Measurements from ENCODE around the gene SUGT1.
"Not testable (repeated sequence)": the region's sequence is repeated elsewhere in the genome, so short reads cannot be mapped to it uniquely, and the experiment has no call there.

The SUGT1 gene

DNA sequence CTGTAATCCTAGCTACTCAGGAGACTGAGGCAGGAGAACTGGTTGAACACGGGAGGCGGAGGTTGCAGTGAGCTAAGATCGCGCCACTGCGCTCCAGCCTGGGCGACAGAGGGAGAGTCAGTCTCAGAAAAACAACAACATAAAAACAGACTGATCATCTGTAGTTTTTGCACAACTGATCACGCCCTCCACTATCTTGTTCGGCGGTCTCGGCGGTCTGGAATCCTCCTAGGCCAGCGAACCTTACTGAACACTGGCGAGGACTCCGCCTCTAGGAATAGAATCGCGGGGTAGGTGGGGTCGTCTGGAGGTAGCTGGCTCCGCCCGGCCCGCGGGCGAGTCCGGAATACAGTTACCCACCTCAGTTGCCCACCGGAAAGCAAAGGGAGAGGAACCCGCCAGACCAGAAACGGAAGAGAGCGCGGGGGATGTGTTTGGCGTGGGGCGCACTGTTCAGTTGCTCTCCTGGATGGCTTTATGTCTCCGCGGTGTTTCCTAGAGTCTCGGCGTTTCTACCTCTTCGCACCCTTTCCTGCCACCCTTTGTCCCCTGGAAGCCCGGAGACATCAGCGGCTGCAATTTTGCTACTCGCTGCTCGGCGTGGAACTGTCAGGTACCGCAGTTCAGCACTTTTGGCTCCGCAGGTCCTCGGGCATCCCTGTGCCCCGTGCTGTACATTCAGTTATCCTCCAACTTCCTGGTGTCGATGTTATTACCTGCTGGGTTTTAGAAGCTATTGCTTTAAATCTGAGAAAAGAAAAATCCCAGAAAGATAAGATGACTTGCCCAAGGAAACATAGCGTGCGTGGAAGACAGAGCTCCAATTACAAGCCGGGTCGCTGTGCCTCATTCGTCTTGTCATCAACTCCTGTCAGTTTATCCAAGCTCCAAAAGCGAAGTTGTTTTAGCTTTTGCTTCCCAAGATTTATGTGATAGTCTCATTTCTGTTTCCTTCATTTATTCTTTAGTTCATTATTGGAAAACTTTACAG lies 35.3 kb upstream of the SUGT1 start:
- peak overlapping the region; percentile 84 for H3K27ac ChIP-seq (ENCODE audit: low read length)
- peak; percentile 98 for ATAC-seq (ENCODE audit: insufficient read depth, low read depth)

DNA sequence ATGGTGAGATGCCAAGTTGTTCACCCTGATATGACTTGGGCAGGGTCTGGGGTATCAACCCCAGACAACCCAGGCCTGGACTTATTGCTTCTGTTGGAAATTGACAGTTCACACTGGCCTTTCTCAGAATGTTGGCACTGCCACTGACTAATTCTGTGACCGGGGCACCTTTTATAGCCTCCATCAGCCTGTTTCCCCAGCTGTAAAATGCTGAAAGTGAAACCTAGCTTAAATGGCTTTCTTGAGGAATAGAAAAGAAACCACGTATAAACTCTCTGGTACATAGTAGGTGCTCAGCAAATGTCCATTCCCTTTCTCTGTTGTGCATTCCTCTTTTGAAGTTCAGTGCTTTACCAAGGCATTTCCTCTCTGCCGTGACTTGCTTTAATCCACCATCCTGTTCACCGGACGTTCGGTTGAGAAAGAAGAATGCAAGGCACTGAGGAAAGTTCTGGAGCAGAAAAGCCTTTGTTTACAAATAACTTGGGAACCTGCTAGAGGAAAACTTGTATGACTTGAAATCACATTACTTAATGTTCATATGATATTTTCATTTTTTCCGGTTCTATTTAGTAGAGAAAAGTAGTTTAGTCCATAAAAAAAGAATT lies 21.4 kb upstream of the SUGT1 start:
- not testable (repeated sequence) for DNase-seq; H3K27me3 ChIP-seq (ENCODE audit: insufficient read depth, low read length, poor library complexity); H3K79me2 ChIP-seq (ENCODE audit: insufficient read depth, low read length); H2AFZ ChIP-seq (ENCODE audit: low read depth, low read length); H3K4me1 ChIP-seq (ENCODE audit: insufficient read depth, low read length); H3K27ac ChIP-seq (ENCODE audit: low read length); ATAC-seq (ENCODE audit: insufficient read depth, low read depth); H4K20me1 ChIP-seq (ENCODE audit: insufficient read depth, low read length); H3K4me2 ChIP-seq (ENCODE audit: insufficient read depth, low read length); H3K4me3 ChIP-seq (ENCODE audit: low read depth in 1 of 2, low read length in 2 of 2); H3K9ac ChIP-seq (ENCODE audit: low read depth, low read length); H3K9me3 ChIP-seq (ENCODE audit: insufficient read depth, low read length, severe bottlenecking)
- peaks cover 52% of the 10 kb centered on the region for H3K36me3 ChIP-seq (ENCODE audit: insufficient read depth, low read length)

More for the DNA sequence above, 35.3 kb upstream of the SUGT1 start:
- Histone ChIP-seq H3K79me2 (ENCODE audit: insufficient read depth, low read length) (peaks cover 47% of the 10 kb centered on the region), H3K9me3 (ENCODE audit: insufficient read depth, low read length, severe bottlenecking) (no peaks in the 10 kb centered on the region), H3K9ac (ENCODE audit: low read depth, low read length) (peak overlapping the region; percentile 81), H3K4me2 (ENCODE audit: insufficient read depth, low read length) (peak overlapping the region; percentile 87), H2AFZ (ENCODE audit: low read depth, low read length) (peak overlapping the region; percentile 99), H3K4me1 (ENCODE audit: insufficient read depth, low read length) (peaks cover 39% of the 10 kb centered on the region), H4K20me1 (ENCODE audit: insufficient read depth, low read length) (no peaks in the 10 kb centered on the region), H3K4me3 (ENCODE audit: low read depth in 1 of 2, low read length in 2 of 2) (peak overlapping the region; percentile 95 to 96), H3K27me3 (ENCODE audit: insufficient read depth, low read length, poor library complexity) (no peaks in the 10 kb centered on the region), H3K36me3 (ENCODE audit: insufficient read depth, low read length) (peaks cover 9% of the 10 kb centered on the region; the same call in 1 of the 2 replicates)
- TF ChIP-seq, protein P1, sequence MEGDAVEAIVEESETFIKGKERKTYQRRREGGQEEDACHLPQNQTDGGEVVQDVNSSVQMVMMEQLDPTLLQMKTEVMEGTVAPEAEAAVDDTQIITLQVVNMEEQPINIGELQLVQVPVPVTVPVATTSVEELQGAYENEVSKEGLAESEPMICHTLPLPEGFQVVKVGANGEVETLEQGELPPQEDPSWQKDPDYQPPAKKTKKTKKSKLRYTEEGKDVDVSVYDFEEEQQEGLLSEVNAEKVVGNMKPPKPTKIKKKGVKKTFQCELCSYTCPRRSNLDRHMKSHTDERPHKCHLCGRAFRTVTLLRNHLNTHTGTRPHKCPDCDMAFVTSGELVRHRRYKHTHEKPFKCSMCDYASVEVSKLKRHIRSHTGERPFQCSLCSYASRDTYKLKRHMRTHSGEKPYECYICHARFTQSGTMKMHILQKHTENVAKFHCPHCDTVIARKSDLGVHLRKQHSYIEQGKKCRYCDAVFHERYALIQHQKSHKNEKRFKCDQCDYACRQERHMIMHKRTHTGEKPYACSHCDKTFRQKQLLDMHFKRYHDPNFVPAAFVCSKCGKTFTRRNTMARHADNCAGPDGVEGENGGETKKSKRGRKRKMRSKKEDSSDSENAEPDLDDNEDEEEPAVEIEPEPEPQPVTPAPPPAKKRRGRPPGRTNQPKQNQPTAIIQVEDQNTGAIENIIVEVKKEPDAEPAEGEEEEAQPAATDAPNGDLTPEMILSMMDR (IDR thresholded peaks at IDR 0.05; ENCODE audit: borderline replicate concordance, extremely low read depth, low read length, poor library complexity, severe bottlenecking): no peak
- no peak for TF ChIP-seq EZH2 (IDR thresholded peaks at IDR 0.05; ENCODE audit: borderline replicate concordance, low read depth, low read length, severe bottlenecking)
- peak; percentile 93 for DNase-seq

DNA sequence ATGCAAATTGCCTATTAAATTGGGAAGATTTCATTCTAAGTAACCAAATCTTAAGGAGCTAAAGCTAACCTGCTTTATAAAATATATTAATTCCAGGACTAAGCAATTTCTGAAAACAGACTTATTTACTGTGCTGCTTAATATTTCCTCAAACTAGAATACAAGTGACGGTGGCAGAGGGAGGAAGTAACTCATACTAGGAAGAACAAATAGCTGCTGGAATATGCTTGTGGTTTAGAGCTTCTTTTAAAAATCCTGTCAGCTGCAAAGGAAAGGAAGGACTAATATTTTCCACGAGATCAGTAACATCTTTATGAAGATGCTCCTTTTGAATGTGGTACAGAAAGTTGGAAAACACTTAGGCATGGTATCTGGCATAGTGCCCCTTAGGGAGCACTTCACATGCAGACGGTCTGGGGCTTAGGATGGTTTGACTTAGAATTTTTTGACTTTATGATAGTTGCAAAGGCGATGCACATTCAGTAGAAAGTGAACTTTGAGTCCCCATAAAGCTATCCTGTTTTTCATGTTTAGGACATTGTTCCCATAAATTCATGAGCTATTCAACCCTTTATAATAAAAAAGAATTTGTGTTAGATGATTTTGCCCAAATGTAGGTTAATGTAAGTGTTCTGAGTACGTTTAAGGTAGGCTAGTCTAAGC lies 13.8 kb upstream of the SUGT1 start:
- DNase-seq (no peak), ATAC-seq (ENCODE audit: insufficient read depth, low read depth) (no peak)
- Histone ChIP-seq H3K27ac (ENCODE audit: low read length) (no peak overlapping the region), H3K79me2 (ENCODE audit: insufficient read depth, low read length) (no peaks in the 10 kb centered on the region), H3K36me3 (ENCODE audit: insufficient read depth, low read length) (peaks cover 50% of the 10 kb centered on the region; the same call in 1 of the 2 replicates), H4K20me1 (ENCODE audit: insufficient read depth, low read length) (no peaks in the 10 kb centered on the region), H3K4me2 (ENCODE audit: insufficient read depth, low read length) (no peak overlapping the region), H3K4me1 (ENCODE audit: insufficient read depth, low read length) (no peaks in the 10 kb centered on the region), H3K9ac (ENCODE audit: low read depth, low read length) (no peak overlapping the region), H3K27me3 (ENCODE audit: insufficient read depth, low read length, poor library complexity) (no peaks in the 10 kb centered on the region), H2AFZ (ENCODE audit: low read depth, low read length) (no peak overlapping the region), H3K9me3 (ENCODE audit: insufficient read depth, low read length, severe bottlenecking) (no peaks in the 10 kb centered on the region), H3K4me3 (ENCODE audit: low read depth in 1 of 2, low read length in 2 of 2) (no peak overlapping the region)
- no peak for TF ChIP-seq EZH2 (IDR thresholded peaks at IDR 0.05; ENCODE audit: borderline replicate concordance, low read depth, low read length, severe bottlenecking)
- TF ChIP-seq, protein P1 (IDR thresholded peaks at IDR 0.05; ENCODE audit: borderline replicate concordance, extremely low read depth, low read length, poor library complexity, severe bottlenecking): no peak

Data from DND-41 (cell line).